Fibroblast of lung (primary cell): Measurements from ENCODE around the gene FAM107B.

ENCODE experiments used
- CTCF ChIP-seq, 2 donors: IDR thresholded peaks in 1 of 2; conservative IDR thresholded peaks in 1 of 2; 1 replicate in 1 of 2; 2 replicates in 1 of 2; pipeline ENCODE4 v1.5.1; 2011 to 2012; ENCODE audit warnings: low read length in 2 of 2, control low read depth in 1 of 2, inconsistent platforms in 1 of 2, low read depth in 1 of 2, mild to moderate bottlenecking in 1 of 2
- EZH2 ChIP-seq: IDR thresholded peaks from 2 replicates; pipeline ENCODE4 v1.5.1; 2012; ENCODE audit warnings: low read length, control low read depth, mild to moderate bottlenecking; ENCODE audit errors: missing control alignments

- TF ChIP-seq CTCF (conservative IDR thresholded peaks at IDR 0.05 in 1 of 2, IDR thresholded peaks at IDR 0.05 in 1 of 2; ENCODE audit: low read depth in 1 of 2, low read length in 2 of 2) = no peak
- no peak for TF ChIP-seq EZH2
Measured at GRCh38 chr10:14527134-14527844, 247.4 kb downstream of the FAM107B start.
